Suprapubic skin (tissue), 4 donors: ENCODE measurements around the gene SH2D1A. TPM values are rescaled to one million over a fixed set of nuclear protein-coding genes. Genes with fewer than 3 reads are reported as not detected.
"Not testable (repeated sequence)": the region's sequence is repeated elsewhere in the genome, so short reads cannot be mapped to it uniquely, and the experiment has no call there.

ENCODE experiments used
- DNase-seq, 2 donors: peaks; one replicate each; pipeline ENCODE4 v3.0.0-alpha.2; 2019; ENCODE audit warnings: low spot score in 2 of 2
- H3K27ac ChIP-seq: fragments of 200-600 bp; sonication (generic); one replicate; pipeline ENCODE4 v1.5.1; 2019
- H3K27me3 ChIP-seq: fragments of 200-600 bp; sonication (generic); one replicate; pipeline ENCODE4 v1.5.1; 2019
- H3K36me3 ChIP-seq: fragments of 200-600 bp; sonication (generic); one replicate; pipeline ENCODE4 v1.5.1; 2019
- H3K4me1 ChIP-seq: fragments of 200-600 bp; sonication (generic); one replicate; pipeline ENCODE4 v1.5.1; 2019
- H3K4me3 ChIP-seq: fragments of 200-600 bp; sonication (generic); one replicate; pipeline ENCODE4 v1.5.1; 2019; ENCODE audit warnings: mild to moderate bottlenecking
- H3K9me3 ChIP-seq: fragments of 200-600 bp; sonication (generic); one replicate; pipeline ENCODE4 v1.5.1; 2019
- EP300 ChIP-seq: sonication (generic); formaldehyde crosslinking; IDR thresholded peaks from one replicate; pipeline ENCODE4 v1.6.1; 2017; ENCODE audit warnings: antibody characterized with exemption
- POLR2A ChIP-seq, 2 donors: fragments of 450-650 bp; IDR thresholded peaks; one replicate each; pipeline ENCODE4 v1.6.1; 2017; ENCODE audit warnings: antibody characterized with exemption in 2 of 2, mild to moderate bottlenecking in 2 of 2, moderate library complexity in 2 of 2
- POLR2AphosphoS5 ChIP-seq, 3 donors: sonication (generic); formaldehyde crosslinking; IDR thresholded peaks; one replicate each; pipeline ENCODE4 v1.6.1; 2017; ENCODE audit warnings: antibody characterized with exemption in 3 of 3
- WGBS: methylation state at CpG from one replicate; pipeline ENCODE4 v1.1.5; 2018; 5-methylcytosine and 5-hydroxymethylcytosine counted together
- total RNA-seq, 4 donors: library from RNA; depleted of rRNA; stranded (reverse); fragments of >200 nt; gene quantifications; one replicate each; pipeline ENCODE4 v1.1.0, GENCODE V29; 2016
- TF ChIP-seq, protein P1 (sequence below), 2 donors: fragments of 200-600 bp in 1 of 2; fragments of 450-650 bp in 1 of 2; sonication (generic) in 1 of 2; IDR thresholded peaks; one replicate each; pipeline ENCODE4 v1.5.1; 2016 to 2019; ENCODE audit warnings: antibody characterized with exemption in 2 of 2, mild to moderate bottlenecking in 1 of 2, moderate library complexity in 1 of 2

Gene SH2D1A
- total RNA-seq, 4 donors from 2014 or later, result 0.89 TPM; not detected in 3

GRCh38 chrX:124328765-124329164, 17.6 kb upstream of the SH2D1A start:
- Histone ChIP-seq H3K36me3 (no peaks in the 10 kb centered on the region), H3K4me1 (no peaks in the 10 kb centered on the region), H3K27me3 (no peaks in the 10 kb centered on the region), H3K27ac (no peak overlapping the region), H3K4me3 (no peak overlapping the region), H3K9me3 (no peaks in the 10 kb centered on the region)
- no peak for TF ChIP-seq POLR2A (IDR thresholded peaks at IDR 0.05)
- DNase-seq, result no peak
- WGBS, result 55% methylated on average over 1 of the region's 1 CpG

- H3K27ac ChIP-seq, result no peak within 1 kb of the TSS
- H3K4me1 ChIP-seq, result no peaks in the 10 kb centered on the region
- TF ChIP-seq EP300 (no peak), POLR2AphosphoS5 (IDR thresholded peaks at IDR 0.05) (no peak), POLR2A (IDR thresholded peaks at IDR 0.05) (no peak)
- TF ChIP-seq, protein P1, sequence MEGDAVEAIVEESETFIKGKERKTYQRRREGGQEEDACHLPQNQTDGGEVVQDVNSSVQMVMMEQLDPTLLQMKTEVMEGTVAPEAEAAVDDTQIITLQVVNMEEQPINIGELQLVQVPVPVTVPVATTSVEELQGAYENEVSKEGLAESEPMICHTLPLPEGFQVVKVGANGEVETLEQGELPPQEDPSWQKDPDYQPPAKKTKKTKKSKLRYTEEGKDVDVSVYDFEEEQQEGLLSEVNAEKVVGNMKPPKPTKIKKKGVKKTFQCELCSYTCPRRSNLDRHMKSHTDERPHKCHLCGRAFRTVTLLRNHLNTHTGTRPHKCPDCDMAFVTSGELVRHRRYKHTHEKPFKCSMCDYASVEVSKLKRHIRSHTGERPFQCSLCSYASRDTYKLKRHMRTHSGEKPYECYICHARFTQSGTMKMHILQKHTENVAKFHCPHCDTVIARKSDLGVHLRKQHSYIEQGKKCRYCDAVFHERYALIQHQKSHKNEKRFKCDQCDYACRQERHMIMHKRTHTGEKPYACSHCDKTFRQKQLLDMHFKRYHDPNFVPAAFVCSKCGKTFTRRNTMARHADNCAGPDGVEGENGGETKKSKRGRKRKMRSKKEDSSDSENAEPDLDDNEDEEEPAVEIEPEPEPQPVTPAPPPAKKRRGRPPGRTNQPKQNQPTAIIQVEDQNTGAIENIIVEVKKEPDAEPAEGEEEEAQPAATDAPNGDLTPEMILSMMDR (IDR thresholded peaks at IDR 0.05), result no peak
- H3K9me3 ChIP-seq, result no peaks in the 10 kb centered on the region
- DNase-seq, result no peak
- H3K36me3 ChIP-seq, result no peaks in the 10 kb centered on the region
- no peaks in the 10 kb centered on the region for H3K27me3 ChIP-seq
- 89% methylated on average over 46 of the region's 57 CpGs for WGBS
- no peak within 1 kb of the TSS for H3K4me3 ChIP-seq
Measured at GRCh38 chrX:124332481-124333424, 13.6 kb upstream of the SH2D1A start, which contains the start of gene TEX13D. Gene TEX13D, plus strand, starts transcription at chrX:124332660. Its CDS starts 258 bp downstream, at chrX:124332918.

DNA sequence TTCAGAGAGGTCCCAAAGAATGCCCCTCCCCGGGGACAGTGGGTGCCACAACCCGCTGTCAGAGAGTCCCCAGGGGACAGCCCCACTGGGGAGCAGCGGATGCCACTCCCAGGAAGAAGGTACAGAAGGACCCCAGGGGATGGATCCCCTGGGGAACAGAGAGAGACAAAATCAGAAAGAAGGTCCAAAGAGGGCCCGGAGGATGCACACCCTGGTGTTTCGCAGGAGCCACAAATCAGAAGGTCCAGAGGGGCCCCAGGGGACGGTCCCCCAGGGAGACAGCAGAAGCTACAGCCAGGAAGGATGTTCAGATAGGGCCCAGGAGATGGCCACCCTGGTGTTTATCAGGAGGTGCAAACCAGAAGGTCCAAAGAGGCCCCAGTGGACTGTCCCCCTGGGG, 12.5 kb upstream of the SH2D1A start:
- 93% methylated on average over 6 of the region's 6 CpGs for WGBS
- H3K4me3 ChIP-seq, result no peak overlapping the region

DNA sequence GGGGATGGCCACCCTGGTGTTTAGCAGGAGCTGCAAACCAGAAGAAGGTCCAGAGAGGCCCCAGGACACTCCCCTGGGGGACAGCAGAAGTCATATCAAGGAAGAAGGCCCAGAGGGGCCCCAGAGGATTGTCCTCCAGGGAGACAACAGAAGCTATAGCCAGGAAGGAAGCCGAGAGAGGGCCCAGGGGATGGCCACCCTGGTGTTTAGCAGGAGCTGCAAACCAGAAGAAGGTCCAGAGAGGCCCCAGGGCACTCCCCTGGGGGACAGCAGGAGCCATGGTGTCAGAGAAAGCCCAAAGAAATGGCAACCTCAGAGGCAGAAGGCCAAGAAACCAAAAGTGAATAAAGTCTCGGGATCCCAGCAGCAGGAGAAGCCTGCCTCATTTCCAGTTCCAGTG, 11.8 kb upstream of the SH2D1A start:
- not testable (repeated sequence) for H3K9me3 ChIP-seq, H3K4me3 ChIP-seq, H3K4me1 ChIP-seq, DNase-seq, H3K36me3 ChIP-seq, H3K27ac ChIP-seq, H3K27me3 ChIP-seq
- 79% methylated on average over 2 of the region's 2 CpGs for WGBS

More for the DNA sequence above, 12.5 kb upstream of the SH2D1A start:
- Histone ChIP-seq H3K36me3 (no peaks in the 10 kb centered on the region), H3K9me3 (no peaks in the 10 kb centered on the region), H3K27ac (no peak overlapping the region), H3K4me1 (no peaks in the 10 kb centered on the region), H3K27me3 (no peaks in the 10 kb centered on the region)
- no peak for DNase-seq
- TF ChIP-seq EP300 (no peak), POLR2A (IDR thresholded peaks at IDR 0.05) (no peak), POLR2AphosphoS5 (IDR thresholded peaks at IDR 0.05) (no peak)
- TF ChIP-seq, protein P1 (IDR thresholded peaks at IDR 0.05), result no peak

DNA sequence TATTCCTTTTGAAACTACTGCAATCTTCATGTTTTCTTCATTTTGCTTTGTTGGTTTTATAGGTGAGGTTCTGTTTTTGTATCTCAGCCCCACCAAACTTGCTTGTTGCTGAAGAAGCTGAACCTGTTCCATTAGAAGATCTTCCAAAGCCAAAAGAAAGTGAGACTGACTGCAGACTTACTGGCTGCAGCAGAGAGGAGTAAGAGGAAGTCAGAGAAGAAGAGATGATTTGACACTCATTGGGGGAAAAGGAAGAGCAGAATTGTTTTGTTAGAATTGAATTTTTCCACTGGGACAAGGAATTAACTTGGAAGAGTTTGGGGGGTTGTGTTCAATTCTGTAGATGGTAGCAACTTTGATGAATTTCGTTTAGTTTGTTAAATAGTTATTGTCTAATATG, 10.8 kb upstream of the SH2D1A start:
- Histone ChIP-seq H3K4me1 (no peaks in the 10 kb centered on the region), H3K27me3 (no peaks in the 10 kb centered on the region), H3K9me3 (no peaks in the 10 kb centered on the region), H3K27ac (no peak overlapping the region), H3K4me3 (no peak overlapping the region), H3K36me3 (no peaks in the 10 kb centered on the region)
- TF ChIP-seq EP300 (no peak), POLR2A (IDR thresholded peaks at IDR 0.05) (no peak), POLR2AphosphoS5 (IDR thresholded peaks at IDR 0.05) (no peak)
- TF ChIP-seq, protein P1 (IDR thresholded peaks at IDR 0.05), result no peak
- DNase-seq, result no peak
- 54% methylated on average over 1 of the region's 1 CpG for WGBS

GRCh38 chrX:124337916-124338315, 8.4 kb upstream of the SH2D1A start:
- Histone ChIP-seq H3K27me3 (no peaks in the 10 kb centered on the region), H3K9me3 (no peaks in the 10 kb centered on the region), H3K36me3 (no peaks in the 10 kb centered on the region), H3K4me3 (no peak overlapping the region), H3K27ac (no peak overlapping the region), H3K4me1 (no peaks in the 10 kb centered on the region)
- DNase-seq, result no peak
- TF ChIP-seq POLR2AphosphoS5 (IDR thresholded peaks at IDR 0.05) (no peak), EP300 (no peak)
- TF ChIP-seq, protein P1 (IDR thresholded peaks at IDR 0.05), result no peak
- WGBS, result 24% methylated on average over 1 of the region's 1 CpG
